K562 (cell line): Measurements from ENCODE around the gene C12orf42. TPM values are rescaled to one million over a fixed set of nuclear protein-coding genes. Genes with fewer than 3 reads are reported as not detected.

Experiments
- ATAC-seq: fragments of 200-7000 bp; cut with Tn5 transposase; 3 replicates; pipeline ENCODE4 v1.9.1; 2020; ENCODE audit warnings: moderate library complexity
- BruUV-seq: library from RNA; stranded (reverse); fragments of 400-500 nt; replicated peaks from 2 replicates; lab custom pipeline; 2021; lab: Mats Ljungman, UMichigan
- CTCF ChIA-PET: fragments of 300-600 bp; formaldehyde crosslinking; extraction: SDS; loops from one replicate; lab custom pipeline; 2021; ENCODE audit warnings: low intra/inter-chr PET ratio; lab: Yijun Ruan, JAX
- POLR2A ChIA-PET: fragments of 300-600, 350-650 bp; sonication (Branson Sonifier 250); formaldehyde crosslinking; extraction: SDS; loops from one replicate; lab custom pipeline; 2021; ENCODE audit warnings: antibody characterized with exemption, inconsistent platforms; lab: Yijun Ruan, JAX
- DNase-seq, 4 experiments: peaks; one replicate each; pipeline versions ENCODE4 v3.0.0 to v3.0.0-alpha.2; 2011 to 2018; ENCODE audit warnings: low spot score in 3 of 4, mixed read lengths in 3 of 4; ENCODE audit errors: extremely low read depth in 1 of 4
- FAIRE-seq: peaks from 2 replicates; lab custom pipeline; 2011; peaks lifted over from hg19 to GRCh38; lab: Jason Lieb, UNC
- H2AFZ ChIP-seq: 2 replicates; pipeline ENCODE4 v1.6.0; 2011; ENCODE audit warnings: low read depth, low read length, control low read depth, inconsistent platforms
- H3K27ac ChIP-seq: fragments of 200-600 bp; 3 replicates; pipeline ENCODE4 v1.8.0; 2011; ENCODE audit warnings: low read depth, mild to moderate bottlenecking, control low read depth, inconsistent platforms, low read length, moderate library complexity, mixed read lengths; ENCODE audit errors: extremely low read depth
- H3K27me3 ChIP-seq, 2 experiments: fragments of 300-600 bp in 1 of 2; 2 replicates in 1 of 2; 3 replicates in 1 of 2; pipeline versions ENCODE4 v1.6.0 to v1.8.0; 2011; ENCODE audit warnings: inconsistent platforms in 2 of 2, low read length in 2 of 2, mild to moderate bottlenecking in 1 of 2, mixed read lengths in 1 of 2, moderate library complexity in 1 of 2; ENCODE audit not compliant: control insufficient read depth in 2 of 2, insufficient read depth in 2 of 2
- H3K36me3 ChIP-seq: fragments of 300-600 bp; 3 replicates; pipeline ENCODE4 v1.8.0; 2011; ENCODE audit warnings: mild to moderate bottlenecking, low read length, inconsistent platforms; ENCODE audit not compliant: control insufficient read depth, insufficient read depth
- H3K4me1 ChIP-seq, 2 experiments: fragments of 200-600 bp in 1 of 2; replicated peaks in 1 of 2; 2 replicates in 1 of 2; 3 replicates in 1 of 2; pipeline versions ENCODE4 v1.5.1 to v1.8.0; 2011; ENCODE audit warnings: inconsistent platforms in 2 of 2, low read length in 2 of 2, mild to moderate bottlenecking in 1 of 2, mixed read lengths in 1 of 2, moderate library complexity in 1 of 2; ENCODE audit not compliant: control insufficient read depth in 2 of 2, insufficient read depth in 2 of 2
- H3K4me2 ChIP-seq: 2 replicates; pipeline ENCODE4 v1.6.1; 2011; ENCODE audit warnings: low read length, control low read depth, inconsistent platforms, mixed read lengths; ENCODE audit not compliant: insufficient read depth
- H3K4me3 ChIP-seq: fragments of 200-600 bp; sonication (generic), shearing (Covaris generic); 2 replicates; pipeline ENCODE4 v1.5.1; 2016; ENCODE audit warnings: control low read depth, inconsistent platforms
- H3K79me2 ChIP-seq: fragments of 200-600 bp; 3 replicates; pipeline ENCODE4 v1.8.0; 2011; ENCODE audit warnings: low read length, inconsistent platforms; ENCODE audit not compliant: control insufficient read depth, insufficient read depth
- H3K9ac ChIP-seq, 2 experiments: 2 replicates each; pipeline versions ENCODE4 v1.6.0 to v1.6.1; 2011; ENCODE audit warnings: low read depth in 2 of 2, low read length in 2 of 2, control low read depth in 1 of 2, inconsistent platforms in 1 of 2, mild to moderate bottlenecking in 1 of 2, mixed read lengths in 1 of 2; ENCODE audit not compliant: insufficient read depth in 1 of 2
- H3K9me1 ChIP-seq: one replicate; pipeline ENCODE4 v1.6.0; 2011; ENCODE audit warnings: inconsistent platforms, mild to moderate bottlenecking, low read length, moderate library complexity; ENCODE audit not compliant: control insufficient read depth, insufficient read depth
- H3K9me3 ChIP-seq: replicated peaks from 2 replicates; pipeline ENCODE4 v1.5.1; 2011; ENCODE audit warnings: low read depth, low read length, inconsistent platforms; ENCODE audit not compliant: control insufficient read depth, insufficient read depth
- H4K20me1 ChIP-seq: replicated peaks from 2 replicates; pipeline ENCODE4 v1.6.1; 2011; ENCODE audit warnings: low read length, inconsistent platforms, mixed read lengths; ENCODE audit not compliant: control insufficient read depth, insufficient read depth
- ADNP ChIP-seq: fragments of 200-800 bp; sonication (Bioruptor generic); IDR thresholded peaks from 2 replicates; pipeline ENCODE4 v1.6.1; 2016; ENCODE audit warnings: missing genetic modification characterization, missing compliant biosample characterization
- ATF7 ChIP-seq: fragments of 450-650 bp; IDR thresholded peaks from 2 replicates; pipeline ENCODE4 v1.7.1; 2014; ENCODE audit warnings: mild to moderate bottlenecking, moderate library complexity
- CREBBP ChIP-seq: IDR thresholded peaks from one replicate; pipeline ENCODE4 v1.6.1; 2012; ENCODE audit warnings: low read depth, mild to moderate bottlenecking, control low read depth, inconsistent platforms, low read length
- ELK1 ChIP-seq: sonication (generic); formaldehyde crosslinking; IDR thresholded peaks from 2 replicates; pipeline ENCODE4 v1.8.1; 2022; ENCODE audit warnings: missing genetic modification reagents
- GABPB2 ChIP-seq: fragments of 250-450 bp; sonication (Bioruptor Pico); conservative IDR thresholded peaks from 2 replicates; pipeline ENCODE4 v1.5.1; 2021; ENCODE audit warnings: mild to moderate bottlenecking
- ILK ChIP-seq: fragments of 450-650 bp; IDR thresholded peaks from 2 replicates; pipeline ENCODE4 v1.6.1; 2016; ENCODE audit warnings: missing genetic modification characterization, low read depth, mild to moderate bottlenecking, missing compliant biosample characterization, moderate library complexity, borderline replicate concordance
- KAT2B ChIP-seq: IDR thresholded peaks from one replicate; pipeline ENCODE4 v1.6.1; 2012; ENCODE audit warnings: low read depth, mild to moderate bottlenecking, control low read depth, inconsistent platforms, low read length, moderate library complexity
- PTBP1 ChIP-seq: fragments of 200-400 bp; formaldehyde crosslinking; IDR thresholded peaks from 2 replicates; pipeline ENCODE4 v1.6.1; 2017; ENCODE audit warnings: low read depth, low read length
- RHOXF2B ChIP-seq: fragments of 250-450 bp; sonication (Bioruptor Pico); conservative IDR thresholded peaks from 2 replicates; pipeline ENCODE4 v1.5.1; 2021
- SAFB ChIP-seq: fragments of 200-400 bp; formaldehyde crosslinking; IDR thresholded peaks from 2 replicates; pipeline ENCODE4 v1.6.1; 2017; ENCODE audit warnings: low read depth, low read length, borderline replicate concordance
- SIX5 ChIP-seq, 2 experiments: IDR thresholded peaks; 2 replicates each; pipeline ENCODE4 v1.6.1; 2011; ENCODE audit warnings: low read length in 2 of 2, borderline replicate concordance in 1 of 2, low read depth in 1 of 2, mild to moderate bottlenecking in 1 of 2, moderate library complexity in 1 of 2; ENCODE audit not compliant: insufficient read depth in 1 of 2
- SREBF2 ChIP-seq: sonication (generic); formaldehyde crosslinking; IDR thresholded peaks from 2 replicates; pipeline ENCODE4 v1.4.0; 2020; ENCODE audit warnings: mild to moderate bottlenecking, missing genetic modification reagents
- ZFP36 ChIP-seq: fragments of 150-350 bp; IDR thresholded peaks from 2 replicates; pipeline ENCODE4 v1.6.1; 2018; ENCODE audit warnings: low read length, low read depth; ENCODE audit not compliant: partially characterized antibody
- ZNF140 ChIP-seq: fragments of 250-450 bp; sonication (Bioruptor Pico); IDR thresholded peaks from 2 replicates; pipeline ENCODE4 v1.8.0; 2021; ENCODE audit warnings: moderate library complexity, mild to moderate bottlenecking, inconsistent platforms
- ZNF436 ChIP-seq: fragments of 250-450, 450-650 bp; sonication (Bioruptor Pico); formaldehyde crosslinking; IDR thresholded peaks from 2 replicates; pipeline ENCODE4 v1.7.0; 2020; ENCODE audit warnings: mild to moderate bottlenecking
- ZNF830 ChIP-seq: fragments of 250-450 bp; sonication (Bioruptor Pico); IDR thresholded peaks from 2 replicates; pipeline ENCODE4 v1.5.0; 2021; ENCODE audit warnings: mild to moderate bottlenecking
- WGBS: fragments of 100-300 bp; shearing (Covaris generic); methylation state at CpG from one replicate; pipeline ENCODE4 v1.1.6; 2016; ENCODE audit warnings: low coverage, mixed read lengths; ENCODE audit not compliant: insufficient coverage; ENCODE audit errors: missing lambda C conversion rate; 5-methylcytosine and 5-hydroxymethylcytosine counted together
- in situ Hi-C: fragments of 300-500 bp; cut with MboI; formaldehyde crosslinking; loops from 4 replicates; pipeline ENCODE4 v1.15.0; 2018; ENCODE audit warnings: inconsistent platforms, mixed read lengths
- intact Hi-C: fragments of 100-400 bp; cut with micrococcal nuclease; formaldehyde crosslinking; loops from 2 replicates; pipeline ENCODE4 v1.14.2; 2022
- polyA plus RNA-seq, 8 experiments: library from polyadenylated mRNA; depleted of rRNA in 4 of 8; stranded (reverse) in 5 of 8; unstranded in 3 of 8; fragments of >200 nt; fragmentation: Nextera tagmentation in 2 of 8; fragmentation: Illumina TruSeq in 1 of 8; extraction: Ambion mirVana in 2 of 8; extraction: Trizol in 1 of 8; gene quantifications; 2 replicates each; pipeline versions ENCODE4 v1.2.1 to v1.2.3, GENCODE V29; 2011 to 2014; ENCODE audit warnings: inconsistent platforms in 1 of 8, missing spikeins in 1 of 8
- total RNA-seq, 7 experiments: library from RNA; depleted of rRNA in 6 of 7; stranded (reverse); fragments of >200 nt in 6 of 7; fragmentation: Illumina TruSeq in 2 of 7; extraction: Trizol in 2 of 7; gene quantifications; 2 replicates each; pipeline versions ENCODE4 v1.2.1 to v1.2.3, GENCODE V29; 2011 to 2021; ENCODE audit warnings: low replicate concordance in 1 of 7
- TF ChIP-seq, protein P1 (sequence below): fragments of 250-450 bp; sonication (Bioruptor Pico); IDR thresholded peaks from 2 replicates; pipeline ENCODE4 v1.8.0; 2022; ENCODE audit warnings: moderate library complexity, mild to moderate bottlenecking, inconsistent platforms
- TF ChIP-seq, protein P2 (sequence below): sonication (generic); formaldehyde crosslinking; IDR thresholded peaks from 2 replicates; pipeline ENCODE4 v1.8.0; 2022; ENCODE audit warnings: mild to moderate bottlenecking, low read depth, missing genetic modification reagents

Gene C12orf42
- total and polyA plus RNA-seq, 9 of the 15 experiments (the other 6 are each of a cell fraction or from before 2014, with no cell fraction given), result not detected

- CTCF ChIA-PET, result no interaction called here
Observed at GRCh38 chr12:103422746-103423515, 72.8 kb downstream of the C12orf42 start.

More at GRCh38 chr12:103422746-103423515, 72.8 kb downstream of the C12orf42 start:
- no peak overlapping the region for H3K4me3 ChIP-seq
- no peaks in the 10 kb centered on the region for H4K20me1 ChIP-seq
- no TSS peak for BruUV-seq
- FAIRE-seq, result no peak
- H3K4me1 ChIP-seq, result no peaks in the 10 kb centered on the region
- H3K9me3 ChIP-seq, result no peaks in the 10 kb centered on the region
- WGBS, result 0% methylated on average over 4 of the region's 4 CpGs
- intact Hi-C loops, result no loop called here
- H3K36me3 ChIP-seq, result no peaks in the 10 kb centered on the region
- ATAC-seq, result no peak
- no peaks in the 10 kb centered on the region for H3K9me1 ChIP-seq
- H3K4me2 ChIP-seq, result no peak overlapping the region
- no peak overlapping the region for H3K9ac ChIP-seq
- H2AFZ ChIP-seq, result no peak overlapping the region
- TF ChIP-seq PTBP1 (no peak), ELK1 (CRISPR knock-in tag) (no peak), RHOXF2B (CRISPR knock-in tag) (no peak), ILK (tag) (no peak), CREBBP (no peak), ZNF140 (CRISPR knock-in tag) (no peak), SREBF2 (CRISPR knock-in tag) (no peak), SIX5 (IDR thresholded peaks at IDR 0.05; ENCODE audit: borderline replicate concordance in 1 of 2, insufficient read depth in 1 of 2, low read depth in 1 of 2, low read length in 2 of 2) (no peak), KAT2B (no peak), ATF7 (no peak), ZFP36 (no peak), SAFB (no peak), GABPB2 (no peak), ZNF830 (no peak), ZNF436 (CRISPR knock-in tag) (no peak), ADNP (no peak)
- TF ChIP-seq, protein P1, sequence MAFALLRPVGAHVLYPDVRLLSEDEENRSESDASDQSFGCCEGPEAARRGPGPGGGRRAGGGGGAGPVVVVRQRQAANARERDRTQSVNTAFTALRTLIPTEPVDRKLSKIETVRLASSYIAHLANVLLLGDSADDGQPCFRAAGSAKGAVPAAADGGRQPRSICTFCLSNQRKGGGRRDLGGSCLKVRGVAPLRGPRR, result no peak
- TF ChIP-seq, protein P2, sequence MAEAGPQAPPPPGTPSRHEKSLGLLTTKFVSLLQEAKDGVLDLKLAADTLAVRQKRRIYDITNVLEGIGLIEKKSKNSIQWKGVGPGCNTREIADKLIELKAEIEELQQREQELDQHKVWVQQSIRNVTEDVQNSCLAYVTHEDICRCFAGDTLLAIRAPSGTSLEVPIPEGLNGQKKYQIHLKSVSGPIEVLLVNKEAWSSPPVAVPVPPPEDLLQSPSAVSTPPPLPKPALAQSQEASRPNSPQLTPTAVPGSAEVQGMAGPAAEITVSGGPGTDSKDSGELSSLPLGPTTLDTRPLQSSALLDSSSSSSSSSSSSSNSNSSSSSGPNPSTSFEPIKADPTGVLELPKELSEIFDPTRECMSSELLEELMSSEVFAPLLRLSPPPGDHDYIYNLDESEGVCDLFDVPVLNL (CRISPR knock-in tag), result no peak
- no peak overlapping the region for H3K27ac ChIP-seq
- POLR2A ChIA-PET, result no interaction called here
- H3K27me3 ChIP-seq, result no peaks in the 10 kb centered on the region
- no peak for DNase-seq
- H3K79me2 ChIP-seq, result no peaks in the 10 kb centered on the region
- in situ Hi-C loops, result no loop called here
